Limb (tissue), 2 donors: Measurements from ENCODE around the gene MBTPS1.
A peak's percentile ranks its signal among the peaks of the same experiment; 100 is the strongest.

Source experiments
- DNase-seq, 2 donors: peaks; one replicate each; pipeline ENCODE4 v3.0.0-alpha.2; 2016; ENCODE audit errors: extremely low spot score in 2 of 2

Gene MBTPS1

DNA sequence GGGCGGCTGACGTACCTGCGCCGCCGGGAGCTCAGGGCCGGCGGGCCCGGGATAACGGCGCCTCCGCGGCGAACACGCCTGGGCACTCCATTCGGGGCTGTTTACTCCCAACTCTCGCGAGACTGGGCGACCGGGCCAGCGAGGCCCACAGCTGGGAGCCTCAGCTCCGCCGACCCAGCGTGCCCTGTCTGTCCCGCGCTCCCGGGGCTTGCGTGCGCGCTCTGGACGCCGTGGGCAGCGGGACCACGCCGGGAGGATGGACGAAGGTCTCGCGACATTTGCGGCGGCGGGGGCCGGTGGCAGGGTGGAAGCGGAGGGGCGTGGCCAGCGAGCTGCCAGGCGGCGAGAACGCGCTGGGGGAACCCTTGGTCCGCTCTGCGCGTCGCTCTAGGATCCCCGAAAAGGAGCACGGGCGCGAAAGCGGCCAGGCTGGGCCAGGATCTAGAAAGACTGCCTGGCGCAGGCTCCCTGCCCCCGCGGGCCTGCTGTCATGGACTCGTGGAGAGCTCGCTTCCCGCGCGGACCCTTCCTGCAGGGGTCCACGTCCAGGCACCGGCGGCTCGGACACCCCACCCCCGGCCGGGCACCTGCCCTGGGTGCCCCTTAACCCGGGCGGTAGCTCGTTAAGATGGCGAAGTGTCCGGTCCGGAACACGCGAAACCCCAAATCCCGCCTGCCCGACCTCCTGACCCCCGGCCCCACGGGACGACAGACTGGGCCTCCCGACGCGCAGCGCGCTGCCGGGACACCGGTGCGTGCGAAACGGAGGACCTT lies at the start of gene MBTPS1:
Gene MBTPS1, minus strand, starts transcription at position 223 of the 774 bp plus-strand sequence. CDS start 15,159 bp downstream, outside the sequence.
- DNase-seq = peak; percentile 95 to 99

DNA sequence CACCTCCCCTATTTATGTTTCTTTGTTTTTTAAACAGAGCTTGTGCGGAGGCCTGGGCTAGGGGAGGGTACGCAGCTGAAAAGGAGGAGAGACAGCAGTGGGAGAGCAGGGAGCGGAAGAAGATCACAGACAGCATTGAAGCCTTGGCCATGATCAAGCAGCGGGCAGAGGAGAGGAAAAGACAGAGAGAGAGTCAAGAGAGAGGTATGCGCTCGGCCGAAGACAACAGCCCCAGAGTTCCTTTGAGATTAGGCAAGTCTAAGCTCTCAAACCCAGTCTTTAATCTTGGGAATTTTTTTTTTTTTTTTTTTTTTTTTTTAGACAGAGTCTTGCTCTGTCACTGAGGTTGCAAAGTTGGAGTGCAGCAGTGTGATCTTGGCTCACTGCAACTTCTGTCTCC lies 49.0 kb upstream of the MBTPS1 start:
- DNase-seq = no peak

DNA sequence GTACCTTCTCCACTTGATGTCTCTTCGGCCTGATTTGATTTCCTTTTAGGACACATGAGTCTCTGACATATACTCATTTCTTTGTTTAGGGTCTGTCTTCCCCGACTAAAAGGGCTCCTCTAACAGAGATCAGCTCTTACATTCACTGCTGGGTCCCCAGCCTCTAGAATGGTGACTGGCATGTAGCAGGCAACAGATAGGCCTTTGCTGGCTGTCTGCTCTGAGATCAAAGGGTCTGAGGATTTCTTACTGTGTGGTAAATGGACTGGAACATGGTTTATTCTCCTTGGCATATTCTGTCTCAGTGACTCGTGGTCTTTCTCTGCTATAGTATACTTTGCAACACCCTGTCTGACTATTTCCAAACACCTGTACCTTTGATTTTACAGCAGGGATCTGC lies 45.1 kb upstream of the MBTPS1 start:
- DNase-seq = no peak

GRCh38 chr16:84161037-84161436 lies 44.3 kb upstream of the MBTPS1 start:
- no peak for DNase-seq

- DNase-seq = no peak
These were observed 43.1 kb upstream of the MBTPS1 start for GRCh38 chr16:84159800-84160199.

- no peak for DNase-seq
These were observed 42.3 kb upstream of the MBTPS1 start for GRCh38 chr16:84159007-84159406.

- DNase-seq = no peak
These were observed 39.6 kb upstream of the MBTPS1 start for GRCh38 chr16:84156342-84156784.

DNA sequence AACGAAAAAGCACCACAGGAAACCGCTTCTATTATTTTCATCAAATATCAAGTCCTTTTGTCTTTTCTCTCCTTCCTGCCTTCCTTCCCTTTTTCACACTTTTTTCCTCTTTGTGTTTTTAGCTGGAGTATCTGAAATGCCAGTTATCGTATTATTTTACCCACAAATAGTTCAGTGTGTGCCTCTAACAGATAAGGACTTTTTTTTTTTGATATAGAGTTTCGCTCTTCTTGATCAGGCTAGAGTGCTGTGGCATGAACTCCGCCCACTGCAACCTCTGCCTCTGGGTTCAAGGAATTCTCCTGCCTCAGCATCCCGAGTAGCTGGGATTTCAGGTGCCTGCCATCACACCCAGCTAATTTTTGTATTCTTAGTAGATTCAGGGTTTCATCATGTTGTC lies 39.0 kb upstream of the MBTPS1 start:
- no peak for DNase-seq

GRCh38 chr16:84155226-84155625 lies 38.5 kb upstream of the MBTPS1 start:
- DNase-seq = no peak

- DNase-seq = no peak
These were observed 37.0 kb upstream of the MBTPS1 start for GRCh38 chr16:84153660-84154214.

- no peak for DNase-seq
These were observed 34.2 kb upstream of the MBTPS1 start for GRCh38 chr16:84150926-84151325.

DNA sequence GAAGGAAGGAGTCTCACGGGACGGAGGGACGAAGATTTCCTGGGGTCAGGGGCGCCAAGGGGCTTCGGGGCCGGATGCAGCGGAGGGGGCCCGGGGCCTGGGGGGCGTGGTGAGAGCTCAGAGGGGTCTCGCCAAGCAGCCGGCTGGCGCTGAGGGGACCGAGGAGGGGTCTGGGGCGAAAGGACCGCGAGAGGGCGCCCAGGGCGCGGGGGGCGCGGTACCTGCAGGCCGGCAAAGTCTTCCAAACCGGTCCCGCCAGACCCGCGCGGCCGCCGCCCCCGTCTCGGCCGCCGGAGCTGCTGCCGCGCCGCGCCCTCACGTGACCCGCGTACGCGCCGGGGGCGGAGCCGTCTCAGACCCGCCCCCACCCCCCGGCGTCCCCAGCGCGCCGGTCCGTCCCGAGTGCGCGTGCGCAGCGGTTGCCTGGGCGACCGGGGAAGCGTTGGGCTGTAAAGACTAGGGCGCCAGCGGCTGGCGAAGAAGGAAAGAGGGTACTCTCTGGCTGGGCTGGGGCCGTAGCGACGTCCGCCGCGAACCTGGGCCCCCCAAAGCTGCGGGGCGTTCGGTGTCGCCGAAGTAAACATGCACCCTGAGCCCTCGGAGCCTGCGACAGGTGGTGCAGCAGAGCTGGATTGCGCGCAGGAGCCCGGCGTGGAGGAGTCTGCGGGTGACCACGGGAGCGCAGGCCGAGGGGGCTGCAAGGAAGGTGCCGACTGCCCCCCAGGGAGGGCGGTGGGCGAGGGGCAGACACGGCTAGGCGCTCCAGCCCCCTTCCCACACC lies 28.3 kb upstream of the MBTPS1 start, which contains the start of the genes DNAAF1 and HSDL1:
Gene DNAAF1, plus strand, starts transcription at position 450 of the 781 bp plus-strand sequence. Its CDS starts 133 bp downstream, at position 583.
Gene HSDL1, minus strand, starts transcription at position 319 of the 781 bp plus-strand sequence. CDS start 13,856 bp downstream, outside the sequence.
- peak; percentile 85 to 98 for DNase-seq

DNA sequence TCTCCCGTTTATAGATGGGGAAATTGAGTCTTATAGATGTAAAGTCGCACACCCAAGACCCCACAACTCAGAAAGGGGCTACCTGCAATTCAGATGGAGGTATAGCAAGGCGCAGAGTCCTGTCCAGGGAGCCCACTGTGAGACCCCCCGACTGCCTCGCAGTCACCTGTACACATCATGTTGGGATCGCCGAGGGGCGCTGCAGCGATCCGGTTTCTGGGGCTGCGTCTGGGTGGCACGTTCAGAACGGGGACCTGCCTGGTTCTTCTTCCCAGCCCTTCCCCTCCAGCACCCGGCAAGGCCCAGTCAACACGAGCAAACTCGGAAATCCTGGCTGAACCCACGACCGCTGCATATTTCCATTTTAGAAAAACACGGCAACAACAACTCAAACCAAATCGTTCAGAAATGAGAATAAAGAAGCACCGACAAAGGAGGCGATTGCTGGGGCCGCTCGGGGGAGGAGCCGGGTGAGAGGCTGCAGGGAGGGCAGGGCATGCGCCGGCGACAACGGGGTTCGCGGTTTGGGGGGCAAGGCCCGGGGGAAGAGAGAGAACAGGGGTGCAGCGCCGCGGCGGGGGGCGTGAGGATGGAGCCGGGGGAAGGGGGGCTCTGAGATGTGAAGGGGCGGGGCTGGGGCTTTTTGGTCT lies 27.6 kb upstream of the MBTPS1 start:
- peak in 1 of 2 donors; percentile 53 for DNase-seq

DNA sequence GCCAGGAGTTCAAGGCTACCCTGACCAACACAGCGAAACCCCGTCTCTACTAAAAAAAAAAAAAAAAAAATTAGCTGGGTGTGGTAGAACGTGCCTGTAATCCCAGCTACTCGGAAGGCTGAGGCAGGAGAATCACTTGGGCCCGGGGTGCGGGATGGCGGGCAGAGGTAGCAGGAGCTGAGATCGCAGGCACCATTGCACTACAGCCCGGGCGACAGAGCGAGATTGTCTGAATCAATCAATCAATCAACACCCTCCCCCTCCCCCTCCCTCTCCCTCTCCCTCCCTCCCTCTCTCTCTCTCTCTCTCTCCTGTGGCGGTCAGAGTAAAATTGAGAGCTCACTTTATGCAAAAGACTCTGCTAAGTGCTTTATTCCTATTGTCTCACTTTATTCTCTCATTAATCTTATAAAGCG lies 27.1 kb upstream of the MBTPS1 start:
- DNase-seq = no peak

DNA sequence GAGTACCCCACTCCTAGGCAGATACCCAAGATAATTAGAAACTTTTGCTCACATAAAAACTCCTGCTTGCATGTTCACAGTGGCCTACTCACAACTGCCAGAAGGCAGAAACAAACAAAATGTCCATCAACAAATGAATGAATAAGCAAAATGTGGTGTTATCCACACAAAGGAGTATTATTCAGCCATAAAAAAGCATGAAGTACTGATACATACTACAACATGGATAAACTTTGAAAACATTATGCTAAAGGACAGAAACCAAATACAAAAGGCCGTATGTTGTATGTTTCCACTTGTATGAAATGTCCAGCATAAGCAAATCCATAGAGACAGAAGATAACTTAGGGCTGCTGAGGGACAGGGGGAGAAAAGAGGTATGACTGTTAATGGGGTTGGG lies 26.3 kb upstream of the MBTPS1 start:
- no peak for DNase-seq

GRCh38 chr16:84141143-84141670 lies 24.5 kb upstream of the MBTPS1 start:
- DNase-seq = no peak

DNA sequence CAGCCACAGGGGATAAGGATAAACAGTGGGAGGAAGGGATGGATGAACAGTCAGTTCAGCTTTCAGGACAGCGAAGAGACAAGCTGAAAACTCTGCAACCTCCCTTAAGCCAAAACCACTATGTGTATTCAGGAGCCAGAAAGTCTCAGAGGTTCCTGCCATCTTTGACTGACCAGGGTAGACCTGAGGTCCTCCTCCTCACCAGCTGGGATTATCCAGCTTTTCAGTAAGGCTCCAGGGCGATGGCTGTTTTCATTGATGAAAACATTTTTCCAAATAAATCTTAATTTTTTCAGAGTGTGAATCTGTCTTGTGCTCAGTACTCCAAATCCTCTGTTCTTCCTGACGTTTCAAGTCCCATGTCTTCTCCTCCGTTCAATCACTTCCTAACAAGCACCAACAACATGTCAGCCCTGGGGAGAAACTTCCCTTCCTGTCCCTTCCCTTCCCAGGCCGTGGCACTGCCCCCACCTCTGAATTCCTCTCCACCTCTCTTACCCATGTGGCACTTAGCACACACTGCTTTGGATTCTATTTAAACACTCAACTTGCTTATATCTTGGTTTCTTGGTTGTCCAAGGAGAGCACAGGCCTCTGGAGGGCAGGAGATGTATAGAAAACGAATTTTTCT lies 23.0 kb upstream of the MBTPS1 start:
- DNase-seq = no peak

DNA sequence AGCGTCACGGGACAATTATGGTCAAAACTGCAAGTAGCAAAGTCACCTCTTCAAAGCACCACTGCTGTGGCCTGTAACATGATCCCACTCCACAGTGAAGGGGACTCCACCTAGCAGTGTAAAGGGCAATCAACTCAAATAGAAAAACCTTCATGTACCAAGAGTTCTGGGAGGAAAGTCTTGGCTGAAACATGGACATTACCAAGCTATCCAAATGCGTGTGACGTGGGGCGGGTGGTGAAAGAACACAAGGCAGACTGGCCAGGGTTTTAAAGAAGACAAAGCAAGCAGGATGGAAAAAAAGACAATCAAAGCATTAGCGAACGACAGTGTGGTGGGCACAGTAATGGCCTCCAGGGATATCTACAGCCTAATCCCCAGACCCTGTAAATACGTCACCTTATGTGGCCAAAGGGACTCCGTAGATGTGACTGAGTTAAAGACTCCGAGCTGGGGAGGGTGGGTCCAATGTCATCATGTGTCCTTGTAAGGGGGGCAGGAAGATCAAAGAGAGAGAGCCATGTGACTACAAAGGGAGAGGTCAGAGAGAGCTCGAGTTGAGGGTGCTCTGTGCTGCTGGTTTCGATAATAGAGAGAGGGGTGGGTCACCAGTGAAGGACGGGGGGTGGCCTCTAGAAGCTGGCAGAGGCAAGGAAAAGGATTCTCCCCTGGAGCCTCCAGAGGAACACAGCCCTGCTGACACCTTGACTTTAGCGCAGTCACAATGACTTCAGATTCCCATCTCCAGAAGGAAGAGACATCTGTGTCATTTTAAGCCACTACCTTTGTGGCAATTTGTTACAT lies 22.3 kb upstream of the MBTPS1 start:
- peak in 1 of 2 donors; percentile 10 for DNase-seq

- no peak for DNase-seq
These were observed 21.7 kb upstream of the MBTPS1 start for GRCh38 chr16:84138500-84138823.

- no peak for DNase-seq
These were observed 21.1 kb upstream of the MBTPS1 start for GRCh38 chr16:84137769-84138357.
